IgD-negative memory B cell (primary cell): Measurements from ENCODE around the gene STAM. TPM values are rescaled to one million over a fixed set of nuclear protein-coding genes. Genes with fewer than 3 reads are reported as not detected.

Experiments used
- H3K27ac Mint-ChIP-seq, 3 donors: one replicate each; pipeline ENCODE4 v1.8.0; 2020 to 2022; ENCODE audit warnings: mild to moderate bottlenecking in 3 of 3, mixed read lengths in 3 of 3, moderate library complexity in 1 of 3
- H3K27me3 Mint-ChIP-seq: one replicate; pipeline ENCODE4 v1.8.0; 2021; ENCODE audit warnings: mixed read lengths
- H3K36me3 Mint-ChIP-seq: one replicate; pipeline ENCODE4 v1.8.0; 2020; ENCODE audit warnings: mild to moderate bottlenecking, mixed read lengths
- H3K4me1 Mint-ChIP-seq, 3 donors: one replicate each; pipeline ENCODE4 v1.8.0; 2020 to 2022; ENCODE audit warnings: mixed read lengths in 3 of 3, mild to moderate bottlenecking in 1 of 3
- H3K4me3 Mint-ChIP-seq, 4 donors: one replicate each; pipeline ENCODE4 v1.8.0; 2020 to 2022; ENCODE audit warnings: mild to moderate bottlenecking in 4 of 4, mixed read lengths in 4 of 4, moderate library complexity in 3 of 4
- H3K9me3 Mint-ChIP-seq, 3 donors: one replicate each; pipeline ENCODE4 v1.8.0; 2020 to 2021; ENCODE audit warnings: mixed read lengths in 3 of 3, mild to moderate bottlenecking in 1 of 3
- polyA plus RNA-seq: library from polyadenylated mRNA; unstranded; fragments of 300-500 nt; fragmentation: Illumina TruSeq; gene quantifications from one replicate; pipeline ENCODE4 v1.2.3, GENCODE V29; 2021

STAM gene
- polyA plus RNA-seq, 1 donor from 2014 or later, result 6.5 TPM

GRCh38 chr10:17655567-17656146 is 11.7 kb downstream of the STAM start:
- no peaks in the 10 kb centered on the region for H3K27me3 Mint-ChIP-seq
- H3K36me3 Mint-ChIP-seq, result peaks cover 22% of the 10 kb centered on the region
- peaks cover 0 to 3% (median 0%) of the 10 kb centered on the region in 3 donors for H3K9me3 Mint-ChIP-seq
- peak overlapping the region in 1 of 3 donors; percentile 17 for H3K27ac Mint-ChIP-seq
- H3K4me3 Mint-ChIP-seq, result peak overlapping the region in 3 of 4 donors; percentile 23 to 56 (median 55)
- H3K4me1 Mint-ChIP-seq, result peaks cover 31 to 37% (median 37%) of the 10 kb centered on the region in 3 donors

GRCh38 chr10:17657103-17657500 is 13.2 kb downstream of the STAM start:
- H3K9me3 Mint-ChIP-seq, result peaks cover 0 to 3% (median 0%) of the 10 kb centered on the region in 3 donors
- H3K36me3 Mint-ChIP-seq, result peaks cover 24% of the 10 kb centered on the region
- H3K4me1 Mint-ChIP-seq, result peaks cover 28 to 31% (median 28%) of the 10 kb centered on the region in 3 donors
- peak overlapping the region in 1 of 3 donors; percentile 3 for H3K27ac Mint-ChIP-seq
- H3K27me3 Mint-ChIP-seq, result no peaks in the 10 kb centered on the region
- no peak overlapping the region for H3K4me3 Mint-ChIP-seq

- peaks cover 25% of the 10 kb centered on the region for H3K36me3 Mint-ChIP-seq
- no peak overlapping the region for H3K27ac Mint-ChIP-seq
- H3K27me3 Mint-ChIP-seq, result no peaks in the 10 kb centered on the region
- peaks cover 24 to 34% (median 30%) of the 10 kb centered on the region in 3 donors for H3K4me1 Mint-ChIP-seq
- H3K4me3 Mint-ChIP-seq, result no peak overlapping the region
- no peaks in the 10 kb centered on the region for H3K9me3 Mint-ChIP-seq
Observed at GRCh38 chr10:17659365-17659764, 15.4 kb downstream of the STAM start.

GRCh38 chr10:17660921-17661320 is 17.0 kb downstream of the STAM start:
- no peaks in the 10 kb centered on the region for H3K27me3 Mint-ChIP-seq

GRCh38 chr10:17661510-17661909 is 17.6 kb downstream of the STAM start:
- no peaks in the 10 kb centered on the region for H3K9me3 Mint-ChIP-seq
- peaks cover 9 to 21% (median 13%) of the 10 kb centered on the region in 3 donors for H3K4me1 Mint-ChIP-seq
- no peaks in the 10 kb centered on the region for H3K27me3 Mint-ChIP-seq
- H3K4me3 Mint-ChIP-seq, result no peak overlapping the region
- peaks cover 22% of the 10 kb centered on the region for H3K36me3 Mint-ChIP-seq
- H3K27ac Mint-ChIP-seq, result no peak overlapping the region

More at GRCh38 chr10:17660921-17661320, 17.0 kb downstream of the STAM start:
- Mint-ChIP-seq H3K36me3 (peaks cover 25% of the 10 kb centered on the region), H3K4me3 (no peak overlapping the region), H3K9me3 (no peaks in the 10 kb centered on the region), H3K4me1 (peaks cover 11 to 21% (median 15%) of the 10 kb centered on the region in 3 donors), H3K27ac (no peak overlapping the region)

DNA sequence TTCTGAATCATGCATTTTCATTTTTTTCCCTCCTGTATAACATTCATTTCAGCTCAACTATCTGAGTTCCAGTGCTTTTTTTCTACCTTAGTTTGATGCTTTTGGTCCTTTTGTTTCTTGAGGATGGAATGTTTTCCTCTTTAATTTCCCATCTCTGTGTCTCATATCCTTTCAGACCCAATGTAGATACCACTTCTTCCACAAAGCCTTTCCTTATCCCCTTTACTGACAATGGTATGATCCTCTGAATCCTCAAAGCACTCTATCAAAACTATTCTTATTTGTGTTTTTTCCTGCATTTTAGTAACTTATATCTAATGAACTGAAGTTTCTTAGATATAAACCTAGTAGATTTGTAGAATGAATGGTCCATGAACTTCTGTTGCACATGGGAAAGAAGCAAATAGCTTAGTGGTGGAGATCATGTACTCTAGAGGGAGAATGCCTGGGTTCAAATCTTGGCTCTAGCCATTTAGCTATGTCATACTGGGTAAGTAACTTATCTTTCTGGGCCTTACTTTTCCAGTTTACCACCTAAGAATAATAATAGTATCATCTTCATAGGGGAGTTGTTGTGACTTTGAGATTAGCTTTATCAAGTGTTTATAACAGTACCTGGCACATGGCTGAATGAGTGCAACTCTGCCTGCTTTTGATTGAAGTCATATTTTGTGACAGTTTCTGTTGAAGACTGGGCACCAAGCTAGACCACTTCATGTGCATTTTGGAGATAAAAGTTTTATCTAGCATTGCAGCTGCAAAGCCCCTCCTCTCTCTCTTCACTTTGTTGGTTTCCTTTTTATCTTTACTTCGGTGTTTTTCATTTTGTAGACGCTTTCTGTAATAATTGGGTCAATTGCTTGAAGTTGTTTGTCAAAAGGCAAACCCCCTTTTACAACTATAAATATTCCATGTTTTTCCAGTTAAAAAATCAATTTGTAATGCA is 18.5 kb downstream of the STAM start:
- Mint-ChIP-seq H3K27ac (peak overlapping the region in 1 of 3 donors; percentile 11), H3K27me3 (no peaks in the 10 kb centered on the region), H3K36me3 (peaks cover 23% of the 10 kb centered on the region), H3K4me3 (no peak overlapping the region), H3K9me3 (no peaks in the 10 kb centered on the region), H3K4me1 (peaks cover 7 to 21% (median 10%) of the 10 kb centered on the region in 3 donors)

DNA sequence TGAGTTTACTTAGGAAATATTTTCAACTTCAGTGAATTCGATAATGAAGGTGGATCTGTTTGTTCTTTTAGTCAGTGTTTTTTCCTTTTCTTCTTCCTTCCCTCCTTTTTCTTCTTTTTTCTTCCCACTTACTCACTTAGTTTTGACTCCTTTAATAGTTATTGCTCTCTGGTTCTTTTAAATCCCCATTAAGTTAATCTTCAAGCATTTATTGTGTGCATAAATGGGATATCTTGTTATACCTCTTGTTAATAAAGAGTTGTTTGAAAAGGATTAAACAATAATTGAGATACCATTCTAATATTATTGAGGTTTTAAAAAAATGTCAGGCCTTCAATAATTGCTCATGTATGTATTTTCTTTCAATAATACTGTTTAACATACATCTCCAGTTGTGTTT is 19.5 kb downstream of the STAM start:
- H3K27ac Mint-ChIP-seq, result no peak overlapping the region
- no peak overlapping the region for H3K4me3 Mint-ChIP-seq
- H3K9me3 Mint-ChIP-seq, result no peaks in the 10 kb centered on the region
- peaks cover 19% of the 10 kb centered on the region for H3K36me3 Mint-ChIP-seq
- peaks cover 12 to 22% (median 13%) of the 10 kb centered on the region in 3 donors for H3K4me1 Mint-ChIP-seq
- no peaks in the 10 kb centered on the region for H3K27me3 Mint-ChIP-seq

- no peaks in the 10 kb centered on the region for H3K9me3 Mint-ChIP-seq
- no peaks in the 10 kb centered on the region for H3K27me3 Mint-ChIP-seq
- H3K4me1 Mint-ChIP-seq, result peaks cover 20 to 34% (median 26%) of the 10 kb centered on the region in 3 donors
- H3K36me3 Mint-ChIP-seq, result peaks cover 20% of the 10 kb centered on the region
- no peak overlapping the region for H3K4me3 Mint-ChIP-seq
- H3K27ac Mint-ChIP-seq, result no peak overlapping the region
Observed at GRCh38 chr10:17665747-17666146, 21.8 kb downstream of the STAM start.

DNA sequence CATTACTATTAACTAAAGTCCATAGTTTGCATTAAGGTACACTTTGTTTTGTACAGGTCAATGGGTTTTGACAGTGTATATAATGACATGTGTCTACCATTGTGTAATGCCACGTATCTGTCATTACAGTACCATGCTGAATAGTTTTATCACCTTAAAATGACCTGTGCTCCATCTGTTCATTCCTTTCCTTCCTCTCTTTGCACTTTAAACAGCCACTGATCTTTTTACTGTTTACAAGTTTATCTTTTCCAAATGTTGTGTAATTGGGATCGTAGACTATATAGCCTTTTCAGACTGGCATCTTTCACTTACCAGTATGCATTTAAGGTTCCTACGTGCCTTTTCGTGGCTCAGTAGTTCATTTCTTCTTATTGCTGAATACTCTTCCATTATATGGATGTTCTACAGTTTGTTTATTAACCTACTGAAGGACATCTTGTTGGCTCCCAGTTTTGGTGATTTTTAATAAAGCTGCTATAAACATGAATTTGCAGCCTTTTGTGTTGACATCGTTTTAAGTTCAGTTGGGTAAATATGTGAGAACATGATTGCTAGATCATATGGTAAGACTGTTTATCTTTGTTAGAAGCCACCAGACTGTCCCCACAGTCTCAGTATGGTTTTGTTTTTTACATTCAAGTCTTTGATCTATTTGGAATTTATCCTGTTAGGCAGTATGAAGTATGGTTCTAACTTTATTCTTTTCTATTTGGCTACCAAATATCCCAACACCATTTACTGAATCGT is 24.7 kb downstream of the STAM start:
- H3K36me3 Mint-ChIP-seq, result peaks cover 12% of the 10 kb centered on the region
- peak overlapping the region in 2 of 3 donors; percentile 65 to 94 for H3K27ac Mint-ChIP-seq
- peak overlapping the region in 3 of 4 donors; percentile 7 to 56 (median 40) for H3K4me3 Mint-ChIP-seq
- H3K4me1 Mint-ChIP-seq, result peaks cover 17 to 32% (median 27%) of the 10 kb centered on the region in 3 donors
- no peaks in the 10 kb centered on the region for H3K9me3 Mint-ChIP-seq
- H3K27me3 Mint-ChIP-seq, result no peaks in the 10 kb centered on the region

DNA sequence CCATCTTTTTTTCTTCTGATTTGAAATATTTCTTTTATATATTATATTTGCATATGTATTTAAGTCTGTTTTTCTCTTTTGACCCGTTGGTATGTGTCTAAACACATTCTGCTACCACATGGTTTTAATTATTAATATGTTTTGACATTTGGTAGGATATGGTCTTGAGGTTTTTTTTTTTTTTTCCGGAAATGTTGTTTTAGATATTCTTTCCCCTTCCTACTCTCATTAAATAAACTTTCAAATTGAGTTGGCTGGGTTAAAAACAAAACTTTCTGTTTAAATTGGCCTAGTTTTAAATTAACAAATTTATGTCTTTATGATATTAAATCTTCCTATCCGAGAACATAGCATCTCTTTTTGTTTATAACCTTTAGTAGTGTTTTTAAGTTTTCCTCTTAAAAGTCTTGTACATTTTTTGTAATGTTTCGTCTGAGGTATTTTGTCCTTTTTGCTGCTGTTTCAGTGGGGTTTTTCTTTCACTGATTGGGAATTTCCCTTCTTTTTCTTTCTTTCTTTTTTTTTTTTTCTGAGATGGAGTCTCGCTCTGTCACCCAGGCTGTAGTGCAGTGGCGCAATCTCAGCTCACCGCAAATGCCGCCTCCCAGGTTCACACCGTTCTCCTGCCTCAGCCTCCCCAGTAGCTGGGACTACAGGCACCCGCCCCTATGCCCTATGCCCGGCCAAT is 25.4 kb downstream of the STAM start:
- H3K4me3 Mint-ChIP-seq, result peak overlapping the region; percentile 68 to 93 (median 83)
- H3K27ac Mint-ChIP-seq, result peak overlapping the region; percentile 78 to 94 (median 88)
- peaks cover 10% of the 10 kb centered on the region for H3K36me3 Mint-ChIP-seq
- H3K27me3 Mint-ChIP-seq, result no peaks in the 10 kb centered on the region
- peaks cover 17 to 32% (median 30%) of the 10 kb centered on the region in 3 donors for H3K4me1 Mint-ChIP-seq
- H3K9me3 Mint-ChIP-seq, result no peaks in the 10 kb centered on the region

DNA sequence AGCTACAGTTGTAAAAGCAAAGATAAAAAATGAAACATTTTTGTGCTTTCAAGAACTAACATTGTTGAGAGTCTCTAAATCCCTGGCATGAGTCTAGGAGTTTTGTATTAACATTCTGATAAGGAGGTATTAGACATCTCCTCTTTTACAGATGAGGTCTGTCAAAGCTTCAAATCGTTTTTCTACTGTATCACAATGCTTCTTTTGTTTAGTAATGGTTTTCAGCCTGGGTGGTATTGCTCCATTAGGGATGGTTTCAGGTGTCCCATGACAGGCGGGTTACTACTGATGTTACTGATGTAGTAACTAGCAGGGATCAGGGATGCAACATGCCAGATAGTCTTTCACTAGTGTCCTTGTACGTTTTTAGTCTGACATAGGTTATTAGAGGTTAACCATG is 27.4 kb downstream of the STAM start:
- Mint-ChIP-seq H3K36me3 (peaks cover 10% of the 10 kb centered on the region), H3K27ac (no peak overlapping the region), H3K27me3 (no peaks in the 10 kb centered on the region), H3K4me3 (peak overlapping the region in 1 of 4 donors; percentile 65), H3K4me1 (peaks cover 20 to 32% (median 29%) of the 10 kb centered on the region in 3 donors), H3K9me3 (no peaks in the 10 kb centered on the region)

DNA sequence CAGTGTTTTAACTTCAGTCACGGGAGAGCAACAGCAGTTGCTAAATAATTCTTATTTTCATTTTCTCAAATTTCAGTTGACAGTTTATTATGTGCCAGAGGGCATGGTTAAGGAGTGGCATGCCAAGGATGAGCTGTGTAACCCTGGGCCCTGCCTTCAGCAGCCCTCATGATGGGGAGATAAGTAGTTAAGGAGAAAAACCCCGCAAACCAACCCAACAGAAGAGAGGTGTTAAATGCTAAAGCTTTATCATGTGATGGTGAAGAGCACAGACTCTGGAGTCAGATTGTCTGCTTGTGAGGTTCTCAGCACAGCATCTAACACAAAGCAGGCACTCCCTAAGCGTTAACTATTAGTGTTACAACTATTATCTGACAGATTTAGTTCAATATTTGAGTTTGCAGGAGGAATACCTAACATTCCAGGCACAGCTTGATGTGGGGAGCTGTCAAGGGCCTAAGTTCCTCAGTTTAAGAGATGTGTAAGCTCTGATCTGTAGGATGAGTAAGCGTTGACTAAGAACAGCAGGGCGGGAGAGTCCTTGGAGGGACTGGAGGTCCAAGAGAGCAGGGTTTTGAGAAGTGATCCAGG is 29.6 kb downstream of the STAM start:
- H3K4me1 Mint-ChIP-seq, result peaks cover 10 to 23% (median 20%) of the 10 kb centered on the region in 3 donors
- H3K27me3 Mint-ChIP-seq, result no peaks in the 10 kb centered on the region
- peak overlapping the region in 1 of 3 donors; percentile 9 for H3K27ac Mint-ChIP-seq
- H3K9me3 Mint-ChIP-seq, result no peaks in the 10 kb centered on the region
- H3K36me3 Mint-ChIP-seq, result peaks cover 6% of the 10 kb centered on the region
- no peak overlapping the region for H3K4me3 Mint-ChIP-seq

GRCh38 chr10:17674566-17674965 is 30.6 kb downstream of the STAM start:
- H3K27ac Mint-ChIP-seq, result no peak overlapping the region
- H3K9me3 Mint-ChIP-seq, result no peaks in the 10 kb centered on the region
- no peaks in the 10 kb centered on the region for H3K27me3 Mint-ChIP-seq
- no peak overlapping the region for H3K4me3 Mint-ChIP-seq
- H3K36me3 Mint-ChIP-seq, result peaks cover 4% of the 10 kb centered on the region
- peaks cover 10 to 16% (median 12%) of the 10 kb centered on the region in 3 donors for H3K4me1 Mint-ChIP-seq

DNA sequence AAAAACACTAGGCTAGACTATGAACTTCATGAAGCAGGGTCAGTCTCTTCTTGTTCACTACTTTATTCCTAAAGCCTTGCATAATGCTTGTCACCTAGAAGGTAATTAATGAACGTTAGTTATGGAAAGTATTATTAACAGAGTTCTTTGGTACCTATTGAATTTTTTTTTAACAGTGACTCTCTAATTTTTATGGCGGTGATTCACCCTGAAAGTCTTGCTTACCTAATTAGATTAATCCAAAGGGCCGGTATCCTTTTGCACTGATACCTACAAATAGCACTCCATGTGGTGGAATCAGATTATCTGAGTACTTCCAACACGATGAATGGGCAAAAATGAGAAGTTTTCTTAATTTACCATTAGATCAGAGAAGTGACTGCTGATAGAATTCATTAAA is 31.7 kb downstream of the STAM start:
- H3K27ac Mint-ChIP-seq, result no peak overlapping the region
- no peaks in the 10 kb centered on the region for H3K9me3 Mint-ChIP-seq
- H3K4me3 Mint-ChIP-seq, result no peak overlapping the region
- peaks cover 6% of the 10 kb centered on the region for H3K36me3 Mint-ChIP-seq
- H3K27me3 Mint-ChIP-seq, result no peaks in the 10 kb centered on the region
- H3K4me1 Mint-ChIP-seq, result peaks cover 9 to 11% (median 10%) of the 10 kb centered on the region in 3 donors
